Calu3 (cell line): ENCODE results near the gene COPG2. TPM values are rescaled to one million over a fixed set of nuclear protein-coding genes. Genes with fewer than 3 reads are reported as not detected.

Experiments
- BruUV-seq: library from RNA; stranded (reverse); fragments of 400-500 nt; replicated peaks from 2 replicates; lab custom pipeline; 2021; lab: Mats Ljungman, UMichigan
- CTCF ChIA-PET: fragments of 300-600 bp; sonication (Branson Sonifier 250); formaldehyde crosslinking; loops from one replicate; lab custom pipeline; 2022; ENCODE audit warnings: antibody characterized with exemption; lab: Charles Lee
- DNase-seq: peaks from one replicate; pipeline ENCODE4 v3.0.0; 2022
- H3K27ac Mint-ChIP-seq: one replicate; pipeline ENCODE4 v1.8.0; 2022; ENCODE audit warnings: mixed read lengths; ENCODE audit not compliant: unreplicated experiment
- H3K27me3 Mint-ChIP-seq: one replicate; pipeline ENCODE4 v1.8.0; 2022; ENCODE audit warnings: mixed read lengths; ENCODE audit not compliant: unreplicated experiment
- H3K36me3 Mint-ChIP-seq: one replicate; pipeline ENCODE4 v1.8.0; 2022; ENCODE audit warnings: mild to moderate bottlenecking, moderate library complexity, mixed read lengths; ENCODE audit not compliant: insufficient read depth, unreplicated experiment
- H3K4me1 Mint-ChIP-seq: one replicate; pipeline ENCODE4 v1.8.0; 2022; ENCODE audit warnings: mild to moderate bottlenecking, low read depth, mixed read lengths; ENCODE audit not compliant: unreplicated experiment
- H3K4me3 Mint-ChIP-seq: one replicate; pipeline ENCODE4 v1.8.0; 2022; ENCODE audit warnings: mild to moderate bottlenecking, low read depth, moderate library complexity, mixed read lengths; ENCODE audit not compliant: unreplicated experiment
- H3K9me3 Mint-ChIP-seq: one replicate; pipeline ENCODE4 v1.8.0; 2022; ENCODE audit warnings: low read depth, mixed read lengths; ENCODE audit not compliant: unreplicated experiment
- CTCF ChIP-seq: fragments of 200-600 bp; IDR thresholded peaks from one replicate; pipeline ENCODE4 v1.8.0; 2022; ENCODE audit warnings: antibody characterized with exemption; ENCODE audit not compliant: unreplicated experiment
- intact Hi-C: fragments of 100-400 bp; cut with micrococcal nuclease; formaldehyde crosslinking; loops from one replicate; pipeline ENCODE4 v1.10.0; 2022; ENCODE audit not compliant: unreplicated experiment
- total RNA-seq: library from RNA; stranded (reverse); gene quantifications from 2 replicates; pipeline ENCODE4 v1.2.3, GENCODE V29; 2022

Gene COPG2
- total RNA-seq, 1 experiment from 2014 or later, result 18.2 TPM

GRCh38 chr7:130667593-130668257 lies 823 bp downstream of the COPG2 start:
- no peak for TF ChIP-seq CTCF
- Mint-ChIP-seq H3K4me3 (peak overlapping the region; percentile 84), H3K9me3 (no peaks in the 10 kb centered on the region), H3K27ac (no peak overlapping the region), H3K36me3 (peaks cover 18% of the 10 kb centered on the region), H3K4me1 (peaks cover 9% of the 10 kb centered on the region), H3K27me3 (peaks cover 4% of the 10 kb centered on the region)
- no TSS peak for BruUV-seq
- intact Hi-C loops, result loop anchor here (5.0 kb wide), 1 partner anchor 615 kb away; the partner anchor contains the start of gene ZC3HC1
- CTCF ChIA-PET, result no interaction called here
- no peak for DNase-seq

- no TSS peak for BruUV-seq
- no peak overlapping the region for H3K27ac Mint-ChIP-seq
- no peaks in the 10 kb centered on the region for H3K9me3 Mint-ChIP-seq
- no peaks in the 10 kb centered on the region for H3K27me3 Mint-ChIP-seq
- H3K36me3 Mint-ChIP-seq, result peaks cover 1% of the 10 kb centered on the region
- CTCF ChIA-PET, result no interaction called here
- peaks cover 5% of the 10 kb centered on the region for H3K4me1 Mint-ChIP-seq
- no peak overlapping the region for H3K4me3 Mint-ChIP-seq
- intact Hi-C loops, result no loop called here
- no peak for TF ChIP-seq CTCF
- no peak for DNase-seq
Measured at GRCh38 chr7:130662426-130662825, 6.1 kb downstream of the COPG2 start.

GRCh38 chr7:130655286-130655685 lies 13.3 kb downstream of the COPG2 start:
- CTCF ChIA-PET, result interaction anchor here (0.6 kb wide), 2 partner anchors 214 to 541 kb away, joined by 3 to 6 read pairs; partner anchors contain the start of gene CEP41
- H3K27me3 Mint-ChIP-seq, result no peaks in the 10 kb centered on the region
- no TSS peak for BruUV-seq
- H3K4me3 Mint-ChIP-seq, result no peak overlapping the region
- no peak for TF ChIP-seq CTCF
- no peak overlapping the region for H3K27ac Mint-ChIP-seq
- no peaks in the 10 kb centered on the region for H3K36me3 Mint-ChIP-seq
- intact Hi-C loops, result no loop called here
- H3K4me1 Mint-ChIP-seq, result no peaks in the 10 kb centered on the region
- DNase-seq, result no peak
- no peaks in the 10 kb centered on the region for H3K9me3 Mint-ChIP-seq

- Mint-ChIP-seq H3K4me3 (no peak overlapping the region), H3K4me1 (no peaks in the 10 kb centered on the region), H3K36me3 (no peaks in the 10 kb centered on the region), H3K27me3 (no peaks in the 10 kb centered on the region), H3K27ac (no peak overlapping the region), H3K9me3 (no peaks in the 10 kb centered on the region)
- CTCF ChIA-PET, result interaction anchor here (0.6 kb wide), 1 partner anchor 214 kb away, joined by 6 read pairs; the partner anchor contains the start of gene CEP41
- no TSS peak for BruUV-seq
- intact Hi-C loops, result no loop called here
- DNase-seq, result no peak
- TF ChIP-seq CTCF, result no peak
Measured at GRCh38 chr7:130654850-130655249, 13.7 kb downstream of the COPG2 start.
